HG03520 (cell line): ENCODE results near the gene SRA1.

Experiments
- ATAC-seq: cut with Tn5 transposase; IDR thresholded peaks from one replicate; pipeline ENCODE4 v1.9.1; 2021; ENCODE audit warnings: mild to moderate bottlenecking, moderate library complexity; ENCODE audit not compliant: unreplicated experiment

SRA1 gene

GRCh38 chr5:140571105-140571504 is 13.8 kb upstream of the SRA1 start:
- no peak for ATAC-seq

GRCh38 chr5:140570488-140570887 is 13.2 kb upstream of the SRA1 start:
- ATAC-seq: no peak

GRCh38 chr5:140570058-140570457 is 12.8 kb upstream of the SRA1 start:
- no peak for ATAC-seq

GRCh38 chr5:140569197-140569596 is 11.9 kb upstream of the SRA1 start:
- ATAC-seq: no peak

GRCh38 chr5:140568443-140569063 is 11.3 kb upstream of the SRA1 start:
- no peak for ATAC-seq

GRCh38 chr5:140567871-140568270 is 10.6 kb upstream of the SRA1 start:
- ATAC-seq: no peak

GRCh38 chr5:140567136-140567818 is 10.0 kb upstream of the SRA1 start:
- no peak for ATAC-seq

GRCh38 chr5:140566665-140567064 is 9.4 kb upstream of the SRA1 start:
- no peak for ATAC-seq

- no peak for ATAC-seq
Measured at GRCh38 chr5:140565780-140566095, 8.5 kb upstream of the SRA1 start.

GRCh38 chr5:140565024-140565779 is 7.9 kb upstream of the SRA1 start:
- ATAC-seq: peak; percentile 1

- ATAC-seq: peak; percentile 87
Measured at GRCh38 chr5:140564196-140565023, 7.1 kb upstream of the SRA1 start, which contains the start of the genes APBB3 and SLC35A4. Gene APBB3 (minus strand): TSS chr5:140564598. CDS start chr5:140564245, 353 bp downstream. Gene SLC35A4 (plus strand): TSS chr5:140564828. CDS start chr5:140567170, 2,342 bp downstream.

- no peak for ATAC-seq
Measured at GRCh38 chr5:140563596-140563995, 6.3 kb upstream of the SRA1 start.

- ATAC-seq: no peak
Measured at GRCh38 chr5:140561753-140562523, 4.7 kb upstream of the SRA1 start.

GRCh38 chr5:140560227-140560626 is 3.0 kb upstream of the SRA1 start:
- no peak for ATAC-seq

- ATAC-seq: no peak
Measured at GRCh38 chr5:140558542-140558941, 1.3 kb upstream of the SRA1 start.

GRCh38 chr5:140557965-140558364 is 692 bp upstream of the SRA1 start:
- no peak for ATAC-seq

GRCh38 chr5:140556438-140556837 is 835 bp downstream of the SRA1 start:
- ATAC-seq: no peak

- ATAC-seq: no peak
Measured at GRCh38 chr5:140555747-140556312, 1.4 kb downstream of the SRA1 start.

- ATAC-seq: no peak
Measured at GRCh38 chr5:140554454-140554853, 2.8 kb downstream of the SRA1 start.

- no peak for ATAC-seq
Measured at GRCh38 chr5:140553657-140554056, 3.6 kb downstream of the SRA1 start.
